Measurements from ENCODE around the gene TMPRSS7. TPM values are rescaled to one million over a fixed set of nuclear protein-coding genes. Genes with fewer than 3 reads are reported as not detected.
A peak's percentile ranks its signal among the peaks of the same experiment; 100 is the strongest.

Gene TMPRSS7
- total RNA-seq, 1 donor from 2014 or later: not detected

GRCh38 chr3:112004669-112005068 lies 29.9 kb upstream of the TMPRSS7 start:
- Mint-ChIP-seq H3K36me3 (ENCODE audit: low read depth) (no peaks in the 10 kb centered on the region), H3K4me1 (peaks cover 49% of the 10 kb centered on the region), H3K27me3 (no peaks in the 10 kb centered on the region), H3K9me3 (peaks cover 10% of the 10 kb centered on the region), H3K27ac (peak overlapping the region; percentile 67), H3K4me3 (no peak overlapping the region)
- intact Hi-C loops (cut with micrococcal nuclease): no loop called here
- no peak for DNase-seq

DNA sequence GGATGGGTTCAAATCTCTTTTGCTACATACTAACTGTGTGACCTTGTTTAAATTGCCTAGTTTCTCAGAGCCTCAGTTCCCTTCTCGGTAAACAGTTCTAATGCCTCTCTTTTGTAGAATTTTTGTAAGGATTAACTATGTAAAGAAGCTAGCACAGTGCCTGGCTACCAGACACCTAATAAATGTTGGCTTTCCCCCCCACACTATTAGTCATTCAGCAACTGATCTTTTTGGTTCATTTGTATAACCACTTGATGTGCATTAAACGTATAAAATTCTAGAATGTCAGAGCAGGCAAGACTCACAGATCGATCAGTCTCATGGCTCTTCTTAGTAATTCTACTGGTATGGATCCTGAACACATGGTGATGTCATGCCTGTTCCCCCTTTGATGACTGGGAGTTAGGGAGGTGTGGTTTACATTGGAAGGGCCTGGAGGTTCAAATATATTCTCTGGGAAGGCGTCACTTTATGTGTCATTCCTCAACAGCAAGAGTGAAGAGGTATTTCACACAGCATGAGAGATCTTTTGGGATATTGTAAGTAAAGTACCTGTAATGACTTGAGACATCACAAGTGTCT lies 29.4 kb upstream of the TMPRSS7 start:
- peak; percentile 39 for DNase-seq
- Mint-ChIP-seq H3K9me3 (peaks cover 10% of the 10 kb centered on the region), H3K27me3 (no peaks in the 10 kb centered on the region), H3K4me3 (no peak overlapping the region), H3K4me1 (peaks cover 47% of the 10 kb centered on the region), H3K27ac (peak overlapping the region; percentile 8), H3K36me3 (ENCODE audit: low read depth) (no peaks in the 10 kb centered on the region)
- intact Hi-C loops (cut with micrococcal nuclease): no loop called here

GRCh38 chr3:112007633-112008032 lies 26.9 kb upstream of the TMPRSS7 start:
- H3K4me1 Mint-ChIP-seq: peaks cover 35% of the 10 kb centered on the region
- peaks cover 10% of the 10 kb centered on the region for H3K9me3 Mint-ChIP-seq
- no peak overlapping the region for H3K4me3 Mint-ChIP-seq
- H3K36me3 Mint-ChIP-seq (ENCODE audit: low read depth): no peaks in the 10 kb centered on the region
- intact Hi-C loops (cut with micrococcal nuclease): no loop called here
- H3K27me3 Mint-ChIP-seq: no peaks in the 10 kb centered on the region
- no peak overlapping the region for H3K27ac Mint-ChIP-seq
- peak; percentile 23 for DNase-seq

GRCh38 chr3:112009670-112010069 lies 24.9 kb upstream of the TMPRSS7 start:
- intact Hi-C loops (cut with micrococcal nuclease): no loop called here
- H3K27ac Mint-ChIP-seq: no peak overlapping the region

GRCh38 chr3:112010636-112011035 lies 23.9 kb upstream of the TMPRSS7 start:
- DNase-seq: no peak
- Mint-ChIP-seq H3K27me3 (no peaks in the 10 kb centered on the region), H3K27ac (no peak overlapping the region), H3K9me3 (peaks cover 6% of the 10 kb centered on the region), H3K4me3 (no peak overlapping the region), H3K36me3 (ENCODE audit: low read depth) (no peaks in the 10 kb centered on the region), H3K4me1 (peaks cover 23% of the 10 kb centered on the region)
- intact Hi-C loops (cut with micrococcal nuclease): no loop called here

More at GRCh38 chr3:112009670-112010069, 24.9 kb upstream of the TMPRSS7 start:
- DNase-seq: no peak
- peaks cover 30% of the 10 kb centered on the region for H3K4me1 Mint-ChIP-seq
- peaks cover 10% of the 10 kb centered on the region for H3K9me3 Mint-ChIP-seq
- H3K36me3 Mint-ChIP-seq (ENCODE audit: low read depth): no peaks in the 10 kb centered on the region
- no peak overlapping the region for H3K4me3 Mint-ChIP-seq
- no peaks in the 10 kb centered on the region for H3K27me3 Mint-ChIP-seq

- Mint-ChIP-seq H3K27me3 (no peaks in the 10 kb centered on the region), H3K4me3 (no peak overlapping the region), H3K36me3 (ENCODE audit: low read depth) (no peaks in the 10 kb centered on the region), H3K9me3 (peaks cover 6% of the 10 kb centered on the region), H3K4me1 (peaks cover 23% of the 10 kb centered on the region), H3K27ac (no peak overlapping the region)
- DNase-seq: no peak
- intact Hi-C loops (cut with micrococcal nuclease): no loop called here
Observed at GRCh38 chr3:112011376-112011940, 23.1 kb upstream of the TMPRSS7 start.

GRCh38 chr3:112012205-112012992 lies 22.1 kb upstream of the TMPRSS7 start:
- Mint-ChIP-seq H3K27me3 (no peaks in the 10 kb centered on the region), H3K27ac (peak overlapping the region; percentile 56), H3K36me3 (ENCODE audit: low read depth) (no peaks in the 10 kb centered on the region), H3K4me1 (peaks cover 24% of the 10 kb centered on the region), H3K9me3 (peaks cover 6% of the 10 kb centered on the region), H3K4me3 (no peak overlapping the region)
- no peak for DNase-seq
- intact Hi-C loops (cut with micrococcal nuclease): loop anchor here (2.0 kb wide), 2 partner anchors 14 to 46 kb away; partner anchors contain the start of gene TAGLN3

DNA sequence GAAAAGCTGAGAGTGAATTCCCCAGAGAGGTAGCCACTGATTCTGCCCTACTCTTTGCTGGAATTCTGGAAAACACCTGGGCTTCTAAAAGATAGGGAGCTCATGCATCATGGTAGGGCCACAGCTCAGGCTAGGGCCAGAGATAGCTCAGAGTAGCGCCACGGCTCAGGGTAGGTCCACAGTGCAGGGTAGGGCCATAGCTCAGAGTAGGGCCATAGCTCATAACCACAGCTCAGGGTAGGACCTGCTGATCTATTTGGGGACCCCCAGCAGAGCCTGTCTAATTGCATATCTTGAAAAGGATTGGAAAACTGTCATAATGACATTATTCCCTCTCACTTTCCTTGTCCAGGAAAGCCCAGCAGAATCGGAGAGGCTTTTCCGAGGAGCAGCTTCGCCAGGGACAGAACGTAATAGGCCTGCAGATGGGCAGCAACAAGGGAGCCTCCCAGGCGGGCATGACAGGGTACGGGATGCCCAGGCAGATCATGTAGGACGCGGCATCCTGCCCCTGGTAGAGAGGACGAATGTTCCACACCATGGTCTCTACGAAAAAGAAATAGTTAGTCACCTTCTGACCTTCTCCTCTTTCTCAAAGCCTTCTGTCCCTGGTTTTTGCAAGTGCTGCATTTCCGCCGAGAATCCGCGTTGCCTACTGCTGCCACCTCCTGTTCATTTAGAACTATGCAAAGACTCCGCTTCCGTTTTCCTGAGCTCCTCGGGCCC lies 21.3 kb upstream of the TMPRSS7 start:
- H3K4me1 Mint-ChIP-seq: peaks cover 23% of the 10 kb centered on the region
- H3K4me3 Mint-ChIP-seq: no peak overlapping the region
- H3K36me3 Mint-ChIP-seq (ENCODE audit: low read depth): no peaks in the 10 kb centered on the region
- intact Hi-C loops (cut with micrococcal nuclease): loop anchor here (1.0 to 2.0 kb wide), 6 partner anchors 11 to 296 kb away; partner anchors contain the start of gene TAGLN3
- DNase-seq: peak; percentile 87
- H3K27me3 Mint-ChIP-seq: no peaks in the 10 kb centered on the region
- peaks cover 6% of the 10 kb centered on the region for H3K9me3 Mint-ChIP-seq
- peak overlapping the region; percentile 56 for H3K27ac Mint-ChIP-seq

DNA sequence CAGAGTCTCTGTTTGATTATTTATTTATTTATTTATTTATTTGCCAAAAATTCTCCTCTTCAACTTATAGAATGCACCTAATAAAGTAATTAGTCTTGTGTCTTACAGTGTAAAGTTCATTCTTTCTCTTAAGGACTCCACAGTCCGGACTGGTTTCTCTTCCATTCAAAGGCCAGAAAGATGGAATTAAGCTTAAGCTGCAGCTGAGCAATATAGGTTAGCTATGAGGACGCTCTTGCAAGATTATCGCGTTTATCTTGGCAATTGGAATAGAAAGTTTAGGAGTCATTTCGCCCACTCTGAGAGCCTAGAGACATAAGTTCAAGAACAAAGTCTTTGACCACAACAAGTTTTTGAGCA lies 20.8 kb upstream of the TMPRSS7 start:
- no peaks in the 10 kb centered on the region for H3K36me3 Mint-ChIP-seq (ENCODE audit: low read depth)
- no peaks in the 10 kb centered on the region for H3K27me3 Mint-ChIP-seq
- intact Hi-C loops (cut with micrococcal nuclease): loop anchor here (1.0 to 2.0 kb wide), 6 partner anchors 11 to 296 kb away; partner anchors contain the start of gene TAGLN3
- no peak overlapping the region for H3K4me3 Mint-ChIP-seq
- DNase-seq: no peak
- peaks cover 20% of the 10 kb centered on the region for H3K4me1 Mint-ChIP-seq
- H3K9me3 Mint-ChIP-seq: peaks cover 4% of the 10 kb centered on the region
- no peak overlapping the region for H3K27ac Mint-ChIP-seq

GRCh38 chr3:112017091-112017490 lies 17.4 kb upstream of the TMPRSS7 start:
- intact Hi-C loops (cut with micrococcal nuclease): no loop called here
- no peak for DNase-seq
- peaks cover 5% of the 10 kb centered on the region for H3K9me3 Mint-ChIP-seq
- H3K27me3 Mint-ChIP-seq: no peaks in the 10 kb centered on the region
- no peaks in the 10 kb centered on the region for H3K36me3 Mint-ChIP-seq (ENCODE audit: low read depth)
- no peak overlapping the region for H3K27ac Mint-ChIP-seq
- no peak overlapping the region for H3K4me3 Mint-ChIP-seq
- H3K4me1 Mint-ChIP-seq: peaks cover 24% of the 10 kb centered on the region

GRCh38 chr3:112018712-112019111 lies 15.8 kb upstream of the TMPRSS7 start:
- H3K27ac Mint-ChIP-seq: no peak overlapping the region
- H3K27me3 Mint-ChIP-seq: no peaks in the 10 kb centered on the region
- no peak for DNase-seq
- H3K4me3 Mint-ChIP-seq: no peak overlapping the region
- H3K4me1 Mint-ChIP-seq: peaks cover 11% of the 10 kb centered on the region
- intact Hi-C loops (cut with micrococcal nuclease): no loop called here
- peaks cover 9% of the 10 kb centered on the region for H3K9me3 Mint-ChIP-seq
- no peaks in the 10 kb centered on the region for H3K36me3 Mint-ChIP-seq (ENCODE audit: low read depth)

DNA sequence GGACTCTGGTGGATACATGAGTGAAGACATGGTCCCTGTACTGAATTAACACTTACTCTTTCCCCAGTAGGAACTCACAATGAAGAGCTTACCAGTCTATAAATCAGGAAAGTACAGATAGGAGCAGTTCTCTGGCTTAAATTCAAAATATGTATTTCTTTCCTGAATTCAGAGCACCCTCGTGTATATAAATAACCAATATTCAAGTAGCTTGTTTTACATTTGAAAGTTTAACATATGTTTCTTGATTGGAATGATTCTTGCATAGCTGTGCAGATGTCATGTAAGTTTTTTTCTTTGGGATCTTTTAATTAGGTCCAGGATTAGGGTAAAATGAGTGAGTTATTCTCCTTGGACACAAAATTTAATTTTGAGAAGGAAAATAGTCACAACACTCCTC lies 14.8 kb upstream of the TMPRSS7 start:
- Mint-ChIP-seq H3K4me1 (peaks cover 6% of the 10 kb centered on the region), H3K36me3 (ENCODE audit: low read depth) (no peaks in the 10 kb centered on the region), H3K4me3 (no peak overlapping the region), H3K27ac (no peak overlapping the region), H3K27me3 (no peaks in the 10 kb centered on the region), H3K9me3 (peaks cover 9% of the 10 kb centered on the region)
- intact Hi-C loops (cut with micrococcal nuclease): no loop called here
- no peak for DNase-seq

- H3K27me3 Mint-ChIP-seq: no peaks in the 10 kb centered on the region
- intact Hi-C loops (cut with micrococcal nuclease): no loop called here
Observed at GRCh38 chr3:112020674-112021085, 13.9 kb upstream of the TMPRSS7 start.

DNA sequence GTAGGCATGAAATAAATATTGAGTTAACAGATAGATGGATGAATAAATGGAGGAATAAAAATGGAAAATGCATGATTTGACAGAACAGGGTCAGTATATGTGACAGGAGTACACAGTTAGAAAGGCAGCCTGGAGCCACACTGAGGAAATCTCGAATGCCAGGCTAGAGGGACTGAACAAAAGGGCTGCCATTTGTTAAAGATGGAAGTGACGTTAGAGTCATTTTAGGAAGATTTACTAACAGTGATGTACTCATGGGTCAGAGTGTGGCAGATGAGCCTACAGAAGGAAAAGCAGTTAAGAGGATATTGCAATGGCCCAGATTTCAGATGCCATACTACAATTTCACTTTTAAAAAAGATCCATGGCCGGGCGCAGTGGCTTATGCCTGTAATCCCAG lies 7.4 kb upstream of the TMPRSS7 start:
- Mint-ChIP-seq H3K4me3 (no peak overlapping the region), H3K27ac (no peak overlapping the region), H3K4me1 (no peaks in the 10 kb centered on the region), H3K27me3 (no peaks in the 10 kb centered on the region), H3K36me3 (ENCODE audit: low read depth) (no peaks in the 10 kb centered on the region), H3K9me3 (peaks cover 4% of the 10 kb centered on the region)
- no peak for DNase-seq
- intact Hi-C loops (cut with micrococcal nuclease): no loop called here

More at GRCh38 chr3:112020674-112021085, 13.9 kb upstream of the TMPRSS7 start:
- Mint-ChIP-seq H3K27ac (no peak overlapping the region), H3K36me3 (ENCODE audit: low read depth) (no peaks in the 10 kb centered on the region), H3K4me3 (no peak overlapping the region), H3K4me1 (peaks cover 6% of the 10 kb centered on the region), H3K9me3 (peaks cover 9% of the 10 kb centered on the region)
- DNase-seq: no peak
